ENCODE data around the gene OVCA2.

Gene OVCA2

DNA sequence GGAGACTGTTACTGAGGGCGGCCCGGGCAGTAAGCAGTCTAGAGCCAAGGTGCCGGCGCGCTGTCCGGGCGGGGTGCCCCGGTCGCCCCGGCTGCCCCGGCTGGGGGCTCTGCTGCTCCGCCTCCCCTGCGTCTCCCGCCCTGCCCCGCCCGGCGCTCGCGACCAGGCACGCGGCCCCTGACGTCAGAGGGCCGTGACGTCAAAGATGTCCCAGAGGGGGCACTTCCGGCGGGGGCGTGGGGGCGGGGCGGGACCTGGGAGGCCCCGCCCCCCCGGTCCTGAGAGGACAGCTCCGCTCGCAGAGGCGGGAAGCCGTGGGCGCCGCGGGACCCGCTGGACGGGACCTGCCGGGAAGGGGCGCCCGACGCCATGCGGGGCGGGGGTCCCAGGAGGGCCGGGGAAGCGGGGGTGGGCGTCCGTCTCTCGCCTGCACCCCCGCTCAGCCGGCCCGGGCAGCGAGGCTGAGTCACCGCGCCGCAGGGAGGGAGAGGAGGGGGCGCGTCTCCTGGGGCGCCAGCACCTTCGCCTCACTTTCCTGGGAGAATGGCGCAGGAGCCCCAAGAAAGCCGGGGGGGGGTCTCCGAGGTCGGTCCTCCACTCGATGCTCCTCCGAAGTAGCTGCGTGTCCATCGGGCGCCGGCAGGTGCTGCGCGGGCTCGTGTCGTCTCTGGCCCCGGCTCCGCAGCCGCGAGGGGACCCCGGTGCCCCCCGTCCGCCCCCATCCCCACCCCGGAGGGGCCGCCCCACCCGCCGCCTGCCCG, 8.7 kb downstream of the OVCA2 start:
- peaks cover 50% of the 10 kb centered on the region for H3K27me3 Mint-ChIP-seq
- no peaks in the 10 kb centered on the region for H3K36me3 Mint-ChIP-seq (ENCODE audit: low read depth)
- H3K9me3 Mint-ChIP-seq, result no peaks in the 10 kb centered on the region
- intact Hi-C loops (cut with micrococcal nuclease), result no loop called here
- H3K27ac Mint-ChIP-seq, result no peak overlapping the region
- no peak overlapping the region for H3K4me3 Mint-ChIP-seq
- peaks cover 38% of the 10 kb centered on the region for H3K4me1 Mint-ChIP-seq (ENCODE audit: low read depth)

DNA sequence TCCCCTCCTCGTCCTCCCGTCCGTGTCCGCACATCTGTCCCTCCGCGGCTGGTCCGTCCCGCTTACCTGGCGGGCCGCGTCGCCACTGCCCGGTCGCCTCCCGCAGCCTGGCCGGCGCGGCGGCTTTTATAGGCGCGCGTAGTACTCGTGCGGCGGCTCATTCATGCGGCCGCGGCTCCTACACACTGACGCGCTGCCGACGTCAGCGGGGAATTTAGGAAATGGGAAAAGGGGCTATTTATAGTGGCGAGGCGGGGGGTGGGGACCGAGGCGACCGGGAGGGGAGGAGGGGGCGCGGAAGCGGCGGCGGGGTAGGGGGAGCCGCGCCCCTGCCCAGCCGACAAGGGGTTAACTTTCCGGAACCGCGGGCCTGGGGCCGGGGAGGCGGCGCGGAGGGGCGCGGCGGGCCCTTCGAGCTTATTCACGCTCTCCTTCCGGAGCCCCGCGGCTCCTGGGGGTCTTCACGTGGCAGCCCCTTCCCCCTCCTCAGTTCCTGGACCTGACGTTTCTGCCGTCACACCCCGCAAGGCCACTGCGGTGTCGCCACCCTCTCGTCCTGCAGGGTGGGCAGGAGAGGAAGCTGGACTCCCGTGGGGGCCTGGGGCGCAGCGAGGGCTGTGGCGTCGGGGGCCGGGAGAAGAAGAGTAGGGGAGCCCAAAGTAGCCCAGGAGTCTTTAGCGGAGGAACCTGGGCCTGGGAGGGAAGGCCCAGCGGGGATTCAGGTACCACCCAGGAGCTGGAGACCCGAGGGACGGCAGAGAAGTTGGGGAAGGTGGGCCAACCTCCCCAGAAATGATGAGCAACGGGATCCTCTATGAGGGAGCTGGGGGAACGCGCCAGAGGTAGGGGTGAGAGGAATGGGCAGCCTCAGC, 9.5 kb downstream of the OVCA2 start:
- H3K27me3 Mint-ChIP-seq, result peaks cover 51% of the 10 kb centered on the region
- no peak overlapping the region for H3K27ac Mint-ChIP-seq
- H3K4me1 Mint-ChIP-seq (ENCODE audit: low read depth), result peaks cover 40% of the 10 kb centered on the region
- H3K36me3 Mint-ChIP-seq (ENCODE audit: low read depth), result no peaks in the 10 kb centered on the region
- intact Hi-C loops (cut with micrococcal nuclease), result no loop called here
- no peaks in the 10 kb centered on the region for H3K9me3 Mint-ChIP-seq
- H3K4me3 Mint-ChIP-seq, result peak overlapping the region; percentile 52

DNA sequence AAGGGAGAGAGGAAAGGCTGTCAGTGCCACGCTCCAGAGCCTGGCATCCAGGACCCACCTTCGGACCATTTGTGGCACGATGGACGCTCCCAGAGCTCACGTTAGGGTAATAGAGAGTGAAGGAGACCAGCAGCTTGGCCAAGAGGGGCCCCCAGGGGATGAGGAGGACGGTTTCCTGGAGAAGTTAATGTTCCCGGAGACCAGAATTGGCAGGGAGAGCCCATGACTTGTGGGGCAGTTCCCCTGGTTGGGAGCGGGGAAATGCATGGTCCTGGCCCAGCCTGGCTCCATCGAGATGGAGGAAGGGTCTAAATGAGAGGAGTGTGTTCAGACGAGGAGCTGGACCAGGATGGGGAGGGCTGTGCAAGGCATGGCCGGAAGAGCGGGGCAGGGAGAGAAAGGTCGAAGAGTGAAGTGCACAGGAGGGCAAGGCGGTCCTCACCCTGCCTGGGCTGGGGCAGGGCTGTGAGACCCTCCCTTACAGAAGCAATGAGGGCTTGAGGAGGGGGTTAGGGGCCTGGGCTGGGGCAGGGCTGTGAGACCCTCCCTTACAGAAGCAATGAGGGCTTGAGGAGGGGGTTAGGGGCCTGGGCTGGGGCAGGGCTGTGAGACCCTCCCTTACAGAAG, 10.2 kb downstream of the OVCA2 start:
- H3K36me3 Mint-ChIP-seq (ENCODE audit: low read depth), result no peaks in the 10 kb centered on the region
- H3K4me1 Mint-ChIP-seq (ENCODE audit: low read depth), result peaks cover 44% of the 10 kb centered on the region
- H3K27me3 Mint-ChIP-seq, result peaks cover 52% of the 10 kb centered on the region
- intact Hi-C loops (cut with micrococcal nuclease), result no loop called here
- no peak overlapping the region for H3K4me3 Mint-ChIP-seq
- no peak overlapping the region for H3K27ac Mint-ChIP-seq
- H3K9me3 Mint-ChIP-seq, result no peaks in the 10 kb centered on the region

DNA sequence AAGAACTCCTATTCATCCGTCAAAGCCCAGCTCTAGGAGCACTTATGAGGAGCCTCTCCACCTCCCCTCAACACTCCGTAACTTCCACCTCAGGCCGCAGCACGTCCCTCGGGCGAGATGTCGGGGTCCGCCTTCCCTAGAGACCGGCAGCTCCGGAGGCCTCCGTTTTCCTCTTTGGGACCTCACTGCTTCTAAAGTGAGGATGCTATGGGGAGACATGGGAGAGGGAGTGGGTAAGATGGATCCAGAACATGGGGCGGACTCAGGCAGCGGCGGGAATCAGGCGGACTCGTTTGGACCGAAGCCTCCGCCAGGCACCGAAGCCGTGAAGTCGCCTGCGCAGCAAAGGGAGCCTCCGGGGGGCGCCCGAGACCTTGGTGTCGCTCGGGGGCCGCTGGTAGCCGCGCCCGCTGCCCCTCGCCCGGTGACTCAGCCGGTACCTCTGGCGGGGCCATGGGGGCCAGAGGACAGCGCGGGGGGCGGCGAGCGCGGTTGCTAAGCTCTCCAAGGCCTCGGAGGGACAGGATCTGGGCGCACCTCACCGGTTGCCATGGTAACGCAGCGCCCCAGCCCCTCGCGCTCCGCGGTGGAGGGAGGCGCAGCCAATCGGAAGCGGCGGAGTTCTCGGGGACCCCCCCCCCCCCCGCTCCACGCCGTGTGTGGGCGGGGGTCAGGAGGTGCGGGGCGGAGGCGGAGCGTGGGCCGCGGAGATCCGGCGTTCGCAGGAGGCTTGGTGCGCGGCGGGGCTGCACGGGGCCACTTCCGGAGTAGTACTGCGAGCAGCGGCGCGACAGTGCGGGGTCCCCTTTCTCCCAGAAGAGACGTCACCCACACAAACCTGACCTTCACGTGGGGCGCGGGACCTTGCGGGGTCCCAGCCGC, 11.8 kb downstream of the OVCA2 start:
- Mint-ChIP-seq H3K36me3 (ENCODE audit: low read depth) (no peaks in the 10 kb centered on the region), H3K27me3 (peaks cover 54% of the 10 kb centered on the region), H3K9me3 (no peaks in the 10 kb centered on the region), H3K4me1 (ENCODE audit: low read depth) (peaks cover 45% of the 10 kb centered on the region), H3K4me3 (peak overlapping the region; percentile 47), H3K27ac (no peak overlapping the region)
- intact Hi-C loops (cut with micrococcal nuclease), result loop anchor here (1.0 kb wide), 1 partner anchor 191 kb away; no protein-coding TSS in a partner anchor

DNA sequence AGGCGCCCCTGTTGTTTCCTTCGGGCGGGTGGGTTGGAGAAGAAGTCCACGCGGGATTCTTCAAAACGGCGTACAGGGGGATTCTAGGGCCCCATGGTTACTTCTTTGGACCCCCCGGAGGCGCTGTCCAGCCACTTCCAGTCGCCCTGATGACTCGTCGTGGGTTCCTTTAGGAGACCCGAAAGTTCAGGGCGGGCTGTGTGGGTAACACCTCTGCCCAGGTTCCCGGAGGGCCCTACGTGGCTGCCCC, 12.4 kb downstream of the OVCA2 start:
- intact Hi-C loops (cut with micrococcal nuclease), result loop anchor here (1.0 kb wide), 1 partner anchor 190 kb away; no protein-coding TSS in a partner anchor
- peaks cover 50% of the 10 kb centered on the region for H3K27me3 Mint-ChIP-seq
- no peak overlapping the region for H3K4me3 Mint-ChIP-seq
- H3K27ac Mint-ChIP-seq, result no peak overlapping the region
- H3K36me3 Mint-ChIP-seq (ENCODE audit: low read depth), result no peaks in the 10 kb centered on the region
- peaks cover 41% of the 10 kb centered on the region for H3K4me1 Mint-ChIP-seq (ENCODE audit: low read depth)
- no peaks in the 10 kb centered on the region for H3K9me3 Mint-ChIP-seq

DNA sequence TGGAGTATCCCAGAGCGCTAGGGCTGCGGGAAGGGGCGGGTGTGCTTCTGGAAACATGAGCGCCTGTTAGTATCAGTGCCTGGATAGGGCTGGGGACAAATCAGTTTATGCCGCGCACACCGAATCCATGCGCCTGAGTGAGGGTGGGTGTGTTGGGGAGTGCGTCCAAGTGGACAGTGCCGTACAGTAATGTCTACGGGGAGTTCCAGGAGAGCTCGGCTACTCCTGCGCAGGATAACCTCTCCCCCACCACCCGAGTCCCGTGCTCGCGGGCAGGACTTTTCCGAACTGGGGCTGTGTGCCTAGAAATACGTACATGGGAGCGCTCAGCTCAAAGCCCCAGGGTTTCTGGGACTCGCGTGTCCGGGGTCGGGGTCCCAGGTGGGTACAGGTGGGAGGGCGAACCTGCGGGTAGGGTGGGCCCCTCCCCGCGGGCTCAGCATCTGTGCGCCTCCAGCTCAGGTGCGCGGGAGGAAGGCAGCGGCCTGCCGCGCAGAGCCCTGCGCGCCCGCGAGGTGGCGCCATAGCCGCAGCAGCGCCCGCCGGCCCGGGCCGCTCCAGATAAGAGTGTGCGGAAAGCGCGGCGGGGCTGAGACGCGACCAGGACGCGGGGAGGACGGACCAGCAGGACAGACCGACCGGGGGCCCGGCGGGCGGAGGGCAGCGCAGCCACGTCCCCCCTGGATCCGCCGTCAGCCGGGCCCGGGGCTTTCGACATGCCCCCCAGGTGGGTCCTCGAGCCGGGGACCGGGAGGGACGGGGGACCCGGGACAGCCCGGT, 12.9 kb downstream of the OVCA2 start, which contains the start of gene HIC1:
Gene HIC1 (plus strand): TSS at position 592 of the 780 bp plus-strand sequence. CDS start 1,588 bp downstream, outside the sequence.
- intact Hi-C loops (cut with micrococcal nuclease), result loop anchor here (1.0 to 5.0 kb wide), 2 partner anchors 103 to 190 kb away; no protein-coding TSS in a partner anchor

DNA sequence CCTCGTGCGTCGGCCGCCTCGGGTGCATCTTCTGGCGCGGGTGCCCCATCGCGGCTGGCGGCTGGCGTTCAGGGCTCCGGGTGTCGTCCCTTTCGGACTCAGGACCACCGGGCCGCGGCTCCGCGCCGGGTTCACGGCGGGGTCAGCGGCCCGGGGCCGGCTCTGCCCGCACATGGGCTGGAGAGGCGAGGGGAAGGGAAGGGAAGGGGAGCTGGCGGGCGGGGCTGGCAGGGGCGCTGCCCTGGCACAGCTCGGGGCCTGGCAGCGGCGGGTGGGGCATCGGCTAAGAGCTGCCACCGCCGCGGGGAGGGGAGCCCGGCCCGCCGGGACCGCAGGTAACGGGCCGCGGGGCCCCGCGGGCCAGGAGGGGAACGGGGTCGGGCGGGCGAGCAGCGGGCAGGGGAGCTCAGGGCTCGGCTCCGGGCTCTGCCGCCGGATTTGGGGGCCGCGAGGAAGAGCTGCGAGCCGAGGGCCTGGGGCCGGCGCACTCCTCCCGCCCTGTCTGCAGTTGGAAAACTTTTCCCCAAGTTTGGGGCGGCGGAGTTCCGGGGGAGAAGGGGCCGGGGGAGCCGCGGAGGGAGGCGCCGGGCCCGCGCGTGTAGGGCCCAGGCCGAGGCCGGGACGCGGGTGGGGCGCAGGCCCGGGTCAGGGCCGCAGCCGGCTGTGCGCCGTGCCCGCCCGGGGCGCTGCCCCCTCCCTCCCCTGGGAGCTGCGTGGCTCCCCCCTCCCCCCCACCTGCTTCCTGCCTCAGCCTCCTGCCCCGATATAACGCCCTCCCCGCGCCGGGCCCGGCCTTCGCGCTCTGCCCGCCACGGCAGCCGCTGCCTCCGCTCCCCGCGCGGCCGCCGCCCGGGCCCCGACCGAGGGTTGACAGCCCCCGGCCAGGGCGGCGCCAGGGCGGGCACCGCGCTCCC, 13.7 kb downstream of the OVCA2 start:
- intact Hi-C loops (cut with micrococcal nuclease), result loop anchor here (5.0 kb wide), 1 partner anchor 102 kb away; no protein-coding TSS in a partner anchor
- peaks cover 58% of the 10 kb centered on the region for H3K27me3 Mint-ChIP-seq
- H3K36me3 Mint-ChIP-seq (ENCODE audit: low read depth), result peaks cover 6% of the 10 kb centered on the region
- H3K4me3 Mint-ChIP-seq, result peak overlapping the region; percentile 64
- H3K9me3 Mint-ChIP-seq, result no peaks in the 10 kb centered on the region
- no peak overlapping the region for H3K27ac Mint-ChIP-seq
- H3K4me1 Mint-ChIP-seq (ENCODE audit: low read depth), result peaks cover 50% of the 10 kb centered on the region

More for the DNA sequence above, 12.9 kb downstream of the OVCA2 start, which contains the start of gene HIC1:
- no peaks in the 10 kb centered on the region for H3K9me3 Mint-ChIP-seq
- H3K27ac Mint-ChIP-seq, result no peak within 1 kb of the TSS
- H3K4me3 Mint-ChIP-seq, result peak within 1 kb of the TSS; percentile 49
- H3K36me3 Mint-ChIP-seq (ENCODE audit: low read depth), result no peaks in the 10 kb centered on the region
- H3K27me3 Mint-ChIP-seq, result peaks cover 52% of the 10 kb centered on the region
- H3K4me1 Mint-ChIP-seq (ENCODE audit: low read depth), result peaks cover 41% of the 10 kb centered on the region

DNA sequence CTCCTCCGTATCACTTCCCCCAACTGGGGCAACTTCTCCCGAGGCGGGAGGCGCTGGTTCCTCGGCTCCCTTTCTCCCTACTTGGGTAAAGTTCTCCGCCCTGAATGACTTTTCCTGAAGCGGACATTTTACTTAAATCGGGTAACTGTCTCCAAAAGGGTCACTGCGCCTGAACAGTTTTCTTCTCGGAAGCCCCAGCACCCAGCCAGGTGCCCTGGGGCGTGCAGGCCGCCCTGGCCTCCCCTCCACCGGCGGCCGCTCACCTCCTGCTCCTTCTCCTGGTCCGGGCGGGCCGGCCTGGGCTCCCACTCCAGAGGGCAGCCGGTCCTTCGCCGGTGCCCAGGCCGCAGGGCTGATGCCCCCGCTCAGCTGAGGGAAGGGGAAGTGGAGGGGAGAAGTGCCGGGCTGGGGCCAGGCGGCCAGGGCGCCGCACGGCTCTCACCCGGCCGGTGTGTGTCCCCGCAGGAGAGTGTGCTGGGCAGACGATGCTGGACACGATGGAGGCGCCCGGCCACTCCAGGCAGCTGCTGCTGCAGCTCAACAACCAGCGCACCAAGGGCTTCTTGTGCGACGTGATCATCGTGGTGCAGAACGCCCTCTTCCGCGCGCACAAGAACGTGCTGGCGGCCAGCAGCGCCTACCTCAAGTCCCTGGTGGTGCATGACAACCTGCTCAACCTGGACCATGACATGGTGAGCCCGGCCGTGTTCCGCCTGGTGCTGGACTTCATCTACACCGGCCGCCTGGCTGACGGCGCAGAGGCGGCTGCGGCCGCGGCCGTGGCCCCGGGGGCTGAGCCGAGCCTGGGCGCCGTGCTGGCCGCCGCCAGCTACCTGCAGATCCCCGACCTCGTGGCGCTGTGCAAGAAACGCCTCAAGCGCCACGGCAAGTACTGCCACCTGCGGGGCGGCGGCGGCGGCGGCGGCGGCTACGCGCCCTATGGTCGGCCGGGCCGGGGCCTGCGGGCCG, 14.7 kb downstream of the OVCA2 start:
- peaks cover 48% of the 10 kb centered on the region for H3K4me1 Mint-ChIP-seq (ENCODE audit: low read depth)
- peaks cover 61% of the 10 kb centered on the region for H3K27me3 Mint-ChIP-seq
- H3K4me3 Mint-ChIP-seq, result peak overlapping the region; percentile 64
- intact Hi-C loops (cut with micrococcal nuclease), result loop anchor here (5.0 kb wide), 1 partner anchor 101 kb away; no protein-coding TSS in a partner anchor
- H3K27ac Mint-ChIP-seq, result no peak overlapping the region
- H3K9me3 Mint-ChIP-seq, result no peaks in the 10 kb centered on the region
- H3K36me3 Mint-ChIP-seq (ENCODE audit: low read depth), result peaks cover 15% of the 10 kb centered on the region

DNA sequence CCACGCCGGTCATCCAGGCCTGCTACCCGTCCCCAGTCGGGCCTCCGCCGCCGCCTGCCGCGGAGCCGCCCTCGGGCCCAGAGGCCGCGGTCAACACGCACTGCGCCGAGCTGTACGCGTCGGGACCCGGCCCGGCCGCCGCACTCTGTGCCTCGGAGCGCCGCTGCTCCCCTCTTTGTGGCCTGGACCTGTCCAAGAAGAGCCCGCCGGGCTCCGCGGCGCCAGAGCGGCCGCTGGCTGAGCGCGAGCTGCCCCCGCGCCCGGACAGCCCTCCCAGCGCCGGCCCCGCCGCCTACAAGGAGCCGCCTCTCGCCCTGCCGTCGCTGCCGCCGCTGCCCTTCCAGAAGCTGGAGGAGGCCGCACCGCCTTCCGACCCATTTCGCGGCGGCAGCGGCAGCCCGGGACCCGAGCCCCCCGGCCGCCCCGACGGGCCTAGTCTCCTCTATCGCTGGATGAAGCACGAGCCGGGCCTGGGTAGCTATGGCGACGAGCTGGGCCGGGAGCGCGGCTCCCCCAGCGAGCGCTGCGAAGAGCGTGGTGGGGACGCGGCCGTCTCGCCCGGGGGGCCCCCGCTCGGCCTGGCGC, 15.4 kb downstream of the OVCA2 start:
- intact Hi-C loops (cut with micrococcal nuclease), result loop anchor here (5.0 kb wide), 1 partner anchor 100 kb away; no protein-coding TSS in a partner anchor
- H3K27ac Mint-ChIP-seq, result no peak overlapping the region

DNA sequence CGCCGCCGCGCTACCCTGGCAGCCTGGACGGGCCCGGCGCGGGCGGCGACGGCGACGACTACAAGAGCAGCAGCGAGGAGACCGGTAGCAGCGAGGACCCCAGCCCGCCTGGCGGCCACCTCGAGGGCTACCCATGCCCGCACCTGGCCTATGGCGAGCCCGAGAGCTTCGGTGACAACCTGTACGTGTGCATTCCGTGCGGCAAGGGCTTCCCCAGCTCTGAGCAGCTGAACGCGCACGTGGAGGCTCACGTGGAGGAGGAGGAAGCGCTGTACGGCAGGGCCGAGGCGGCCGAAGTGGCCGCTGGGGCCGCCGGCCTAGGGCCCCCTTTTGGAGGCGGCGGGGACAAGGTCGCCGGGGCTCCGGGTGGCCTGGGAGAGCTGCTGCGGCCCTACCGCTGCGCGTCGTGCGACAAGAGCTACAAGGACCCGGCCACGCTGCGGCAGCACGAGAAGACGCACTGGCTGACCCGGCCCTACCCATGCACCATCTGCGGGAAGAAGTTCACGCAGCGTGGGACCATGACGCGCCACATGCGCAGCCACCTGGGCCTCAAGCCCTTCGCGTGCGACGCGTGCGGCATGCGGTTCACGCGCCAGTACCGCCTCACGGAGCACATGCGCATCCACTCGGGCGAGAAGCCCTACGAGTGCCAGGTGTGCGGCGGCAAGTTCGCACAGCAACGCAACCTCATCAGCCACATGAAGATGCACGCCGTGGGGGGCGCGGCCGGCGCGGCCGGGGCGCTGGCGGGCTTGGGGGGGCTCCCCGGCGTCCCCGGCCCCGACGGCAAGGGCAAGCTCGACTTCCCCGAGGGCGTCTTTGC, 16.2 kb downstream of the OVCA2 start:
- Mint-ChIP-seq H3K9me3 (no peaks in the 10 kb centered on the region), H3K4me1 (ENCODE audit: low read depth) (peaks cover 45% of the 10 kb centered on the region), H3K27ac (no peak overlapping the region), H3K4me3 (peak overlapping the region; percentile 13), H3K27me3 (peaks cover 62% of the 10 kb centered on the region), H3K36me3 (ENCODE audit: low read depth) (peaks cover 30% of the 10 kb centered on the region)
- intact Hi-C loops (cut with micrococcal nuclease), result loop anchor here (2.0 to 5.0 kb wide), 2 partner anchors 31 to 99 kb away; no protein-coding TSS in a partner anchor

More for the DNA sequence above, 15.4 kb downstream of the OVCA2 start:
- Mint-ChIP-seq H3K36me3 (ENCODE audit: low read depth) (peaks cover 23% of the 10 kb centered on the region), H3K4me3 (peak overlapping the region; percentile 9), H3K9me3 (no peaks in the 10 kb centered on the region), H3K27me3 (peaks cover 58% of the 10 kb centered on the region), H3K4me1 (ENCODE audit: low read depth) (peaks cover 40% of the 10 kb centered on the region)
